Thoracic aorta (tissue), 2 donors: ENCODE measurements around the gene MPPED1. TPM values are rescaled to one million over a fixed set of nuclear protein-coding genes. Genes with fewer than 3 reads are reported as not detected.
A peak's percentile ranks its signal among the peaks of the same experiment; 100 is the strongest.

Experiments
- ATAC-seq: fragments of 150-250 bp; one replicate; pipeline ENCODE4 v1.8.0; 2017; ENCODE audit warnings: low read depth; ENCODE audit not compliant: insufficient number of reproducible peaks, low FRiP score
- DNase-seq: peaks from one replicate; pipeline ENCODE4 v3.0.0-alpha.2; 2020; ENCODE audit warnings: low spot score
- H3K27ac ChIP-seq, 2 donors: fragments of 200-600 bp; sonication (generic); 1 replicate in 1 of 2; 2 replicates in 1 of 2; pipeline ENCODE4 v1.5.1; 2016; ENCODE audit warnings: mild to moderate bottlenecking in 2 of 2, moderate library complexity in 2 of 2
- H3K27me3 ChIP-seq: fragments of 200-600 bp; sonication (generic); replicated peaks from 2 replicates; pipeline ENCODE4 v1.6.0; 2016; ENCODE audit warnings: mild to moderate bottlenecking; ENCODE audit not compliant: insufficient read depth
- H3K36me3 ChIP-seq: fragments of 200-600 bp; sonication (generic); one replicate; pipeline ENCODE4 v1.5.1; 2016
- H3K4me1 ChIP-seq, 2 donors: fragments of 200-600 bp; sonication (generic); 1 replicate in 1 of 2; 2 replicates in 1 of 2; pipeline versions ENCODE4 v1.5.1 to v1.6.0; 2016; ENCODE audit warnings: low read depth in 2 of 2, mild to moderate bottlenecking in 1 of 2; ENCODE audit not compliant: control insufficient read depth in 1 of 2
- H3K4me3 ChIP-seq: fragments of 200-600 bp; sonication (generic); 2 replicates; pipeline ENCODE4 v1.5.1; 2016; ENCODE audit warnings: mild to moderate bottlenecking
- H3K9me3 ChIP-seq: fragments of 200-600 bp; sonication (generic); 2 replicates; pipeline ENCODE4 v1.5.1; 2016
- total RNA-seq, 2 donors: library from RNA; depleted of rRNA; stranded (reverse); fragments of >200 nt; gene quantifications; one replicate each; pipeline versions ENCODE4 v1.1.0 to v1.2.3, GENCODE V29; 2016
- TF ChIP-seq, protein P1 (sequence below): fragments of 200-600 bp; sonication (generic); IDR thresholded peaks from one replicate; pipeline ENCODE4 v1.5.1; 2019; ENCODE audit warnings: antibody characterized with exemption

Gene MPPED1
- total RNA-seq, 2 donors from 2014 or later: not detected

DNA sequence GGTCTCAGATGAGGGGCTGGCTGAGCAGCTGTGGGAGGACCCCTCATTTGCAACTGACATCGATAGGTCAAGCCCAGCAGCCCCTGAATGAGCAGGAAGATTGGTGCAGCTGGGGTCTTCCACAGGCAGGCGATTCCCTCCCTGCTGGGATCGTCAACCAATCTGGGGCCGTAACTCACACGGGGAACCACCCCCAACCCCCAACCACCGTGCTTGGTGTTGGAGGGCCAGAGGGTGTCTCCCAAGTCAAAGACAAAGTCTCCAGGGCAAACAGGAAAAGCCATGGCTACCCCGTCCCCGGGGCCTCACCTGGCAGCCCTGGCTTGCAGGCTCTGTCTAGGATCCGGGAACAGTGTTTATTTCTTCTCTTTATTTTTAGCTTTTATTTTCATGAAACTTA, 41.8 kb upstream of the MPPED1 start:
- H3K27me3 ChIP-seq: no peaks in the 10 kb centered on the region
- no peaks in the 10 kb centered on the region for H3K36me3 ChIP-seq

DNA sequence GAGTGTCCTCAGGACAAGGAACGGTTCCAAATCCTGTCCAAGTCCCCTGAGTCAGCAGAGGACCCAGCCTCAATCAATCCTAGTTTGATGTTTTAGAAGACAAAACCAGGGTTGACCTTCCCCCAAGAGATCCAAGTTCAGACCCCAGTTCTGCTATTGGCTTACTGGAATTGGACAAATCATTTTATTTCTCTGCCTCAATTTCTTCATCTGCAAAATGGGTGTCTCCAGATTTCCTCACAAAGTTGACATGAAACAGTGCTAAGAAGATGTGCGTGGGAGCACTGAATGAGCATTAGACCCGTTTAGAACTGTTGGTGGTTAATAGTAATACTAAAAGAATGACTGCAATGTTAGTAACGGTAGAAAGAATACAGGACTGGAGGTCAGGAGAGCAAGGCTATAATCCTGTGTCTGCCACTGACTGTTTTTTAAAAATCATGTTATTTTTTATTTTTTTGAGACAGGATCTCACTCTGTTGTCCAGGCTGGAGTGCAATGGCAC, 35.8 kb upstream of the MPPED1 start:
- no peak for ATAC-seq
- Histone ChIP-seq H3K27me3 (no peaks in the 10 kb centered on the region), H3K36me3 (no peaks in the 10 kb centered on the region), H3K9me3 (no peaks in the 10 kb centered on the region), H3K4me1 (peaks cover 16 to 26% of the 10 kb centered on the region in 2 donors), H3K27ac (no peak overlapping the region), H3K4me3 (no peak overlapping the region)
- TF ChIP-seq, protein P1, sequence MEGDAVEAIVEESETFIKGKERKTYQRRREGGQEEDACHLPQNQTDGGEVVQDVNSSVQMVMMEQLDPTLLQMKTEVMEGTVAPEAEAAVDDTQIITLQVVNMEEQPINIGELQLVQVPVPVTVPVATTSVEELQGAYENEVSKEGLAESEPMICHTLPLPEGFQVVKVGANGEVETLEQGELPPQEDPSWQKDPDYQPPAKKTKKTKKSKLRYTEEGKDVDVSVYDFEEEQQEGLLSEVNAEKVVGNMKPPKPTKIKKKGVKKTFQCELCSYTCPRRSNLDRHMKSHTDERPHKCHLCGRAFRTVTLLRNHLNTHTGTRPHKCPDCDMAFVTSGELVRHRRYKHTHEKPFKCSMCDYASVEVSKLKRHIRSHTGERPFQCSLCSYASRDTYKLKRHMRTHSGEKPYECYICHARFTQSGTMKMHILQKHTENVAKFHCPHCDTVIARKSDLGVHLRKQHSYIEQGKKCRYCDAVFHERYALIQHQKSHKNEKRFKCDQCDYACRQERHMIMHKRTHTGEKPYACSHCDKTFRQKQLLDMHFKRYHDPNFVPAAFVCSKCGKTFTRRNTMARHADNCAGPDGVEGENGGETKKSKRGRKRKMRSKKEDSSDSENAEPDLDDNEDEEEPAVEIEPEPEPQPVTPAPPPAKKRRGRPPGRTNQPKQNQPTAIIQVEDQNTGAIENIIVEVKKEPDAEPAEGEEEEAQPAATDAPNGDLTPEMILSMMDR: no peak
- DNase-seq: no peak

More for the DNA sequence above, 41.8 kb upstream of the MPPED1 start:
- no peak overlapping the region for H3K27ac ChIP-seq
- no peak for ATAC-seq
- H3K4me3 ChIP-seq: no peak overlapping the region
- no peaks in the 10 kb centered on the region for H3K9me3 ChIP-seq
- TF ChIP-seq, protein P1: no peak
- DNase-seq: no peak
- H3K4me1 ChIP-seq: peaks cover 0 to 10% of the 10 kb centered on the region in 2 donors

- TF ChIP-seq, protein P1: no peak
- H3K36me3 ChIP-seq: no peaks in the 10 kb centered on the region
- peak overlapping the region; percentile 3 for H3K4me3 ChIP-seq
- peaks cover 16 to 26% of the 10 kb centered on the region in 2 donors for H3K4me1 ChIP-seq
- H3K9me3 ChIP-seq: no peaks in the 10 kb centered on the region
- ATAC-seq: no peak
- DNase-seq: no peak
- peak overlapping the region in 1 of 2 donors; percentile 29 for H3K27ac ChIP-seq
- no peaks in the 10 kb centered on the region for H3K27me3 ChIP-seq
Measured at GRCh38 chr22:43376765-43377547, 34.9 kb upstream of the MPPED1 start.

- DNase-seq: no peak
- H3K27ac ChIP-seq: peak overlapping the region in 1 of 2 donors; percentile 29
- TF ChIP-seq, protein P1: no peak
- no peaks in the 10 kb centered on the region for H3K36me3 ChIP-seq
- no peak for ATAC-seq
- no peaks in the 10 kb centered on the region for H3K9me3 ChIP-seq
- peaks cover 16 to 26% of the 10 kb centered on the region in 2 donors for H3K4me1 ChIP-seq
- H3K4me3 ChIP-seq: peak overlapping the region; percentile 3
- no peaks in the 10 kb centered on the region for H3K27me3 ChIP-seq
Measured at GRCh38 chr22:43377548-43377895, 34.3 kb upstream of the MPPED1 start.

DNA sequence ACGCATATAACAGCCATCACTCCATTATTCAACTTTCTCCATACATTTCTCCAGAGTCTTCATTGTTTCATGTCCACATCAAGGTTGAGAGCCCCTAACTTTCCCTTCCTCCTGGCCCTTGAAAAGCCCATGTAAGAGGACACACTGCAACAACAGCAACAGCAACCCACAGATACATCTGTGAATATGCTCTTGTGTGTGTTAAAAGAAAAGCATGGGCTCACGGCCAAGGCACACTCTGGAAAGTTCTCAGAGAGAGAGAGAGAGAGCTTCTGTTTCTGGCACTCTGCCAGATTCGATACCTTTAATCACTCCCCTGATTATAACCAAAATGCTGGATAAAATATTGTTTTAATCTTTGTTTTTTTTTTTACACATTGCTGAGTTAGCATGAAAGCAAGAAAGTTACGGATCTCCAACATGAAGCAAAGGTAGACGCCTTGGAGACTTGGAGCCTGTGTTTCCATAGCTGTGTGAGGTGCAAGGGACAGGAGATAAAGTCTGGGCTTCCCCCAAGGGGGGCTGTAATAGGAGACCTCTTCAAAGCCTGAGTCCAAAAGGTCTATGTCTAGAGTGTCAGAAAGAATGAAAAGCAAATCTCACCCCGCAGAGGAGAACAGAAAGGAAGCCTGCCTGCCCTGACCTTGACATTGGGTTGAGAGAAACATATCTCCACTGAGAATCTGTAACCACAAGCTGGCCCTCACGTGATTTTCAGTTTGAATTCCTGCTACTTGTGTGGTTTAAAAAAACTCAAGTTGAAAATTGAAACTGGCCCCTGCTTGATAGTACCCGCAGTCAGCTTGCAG, 33.7 kb upstream of the MPPED1 start:
- Histone ChIP-seq H3K27me3 (no peaks in the 10 kb centered on the region), H3K4me3 (peak overlapping the region; percentile 3), H3K9me3 (no peaks in the 10 kb centered on the region), H3K36me3 (no peaks in the 10 kb centered on the region), H3K4me1 (peaks cover 16 to 26% of the 10 kb centered on the region in 2 donors), H3K27ac (no peak overlapping the region)
- no peak for DNase-seq
- TF ChIP-seq, protein P1: no peak
- ATAC-seq: no peak
